ENCODE measurements around the gene FBXW4. TPM values are rescaled to one million over a fixed set of nuclear protein-coding genes. Genes with fewer than 3 reads are reported as not detected.

The FBXW4 gene
- total and polyA plus RNA-seq, 10 of the 15 experiments (the other 5 are each of a cell fraction or from before 2014, with no cell fraction given): 5.7 to 42.0 (median 27.5) TPM

GRCh38 chr10:101695404-101695890 is 477 bp upstream of the FBXW4 start (continued):
- no peak for TF ChIP-seq ZNF592 (IDR thresholded peaks at IDR 0.05)
- no peak for TF ChIP-seq BHLHE40 (IDR thresholded peaks at IDR 0.05; ENCODE audit: borderline replicate concordance in 1 of 2, low read depth in 2 of 2, low read length in 1 of 2)
- TF ChIP-seq ESRRA (IDR thresholded peaks at IDR 0.05; ENCODE audit: low read length): no peak
- no peak for TF ChIP-seq SPI1 (IDR thresholded peaks at IDR 0.05; ENCODE audit: borderline replicate concordance, insufficient read depth, low read depth, low read length)
- no peak for TF ChIP-seq ZNF24 (IDR thresholded peaks at IDR 0.05)
- no peak for TF ChIP-seq JUND (IDR thresholded peaks at IDR 0.05; ENCODE audit: low read depth, low read length)
- TF ChIP-seq ZNF622 (IDR thresholded peaks at IDR 0.05): no peak
- peak; percentile 96 for TF ChIP-seq MLLT1 (IDR thresholded peaks at IDR 0.05)
- no peak for TF ChIP-seq RAD51 (IDR thresholded peaks at IDR 0.05)
- no peak for TF ChIP-seq BCL11A (IDR thresholded peaks at IDR 0.05; ENCODE audit: low read depth, low read length)
- 0 out of 2 replicates have a peak, but pooled peaks have one; percentile 32 for TF ChIP-seq ZBTB40 (IDR thresholded peaks at IDR 0.05; ENCODE audit: borderline replicate concordance)
- no peak for TF ChIP-seq YY1 (IDR thresholded peaks at IDR 0.05; ENCODE audit: low read depth, low read length)
- TF ChIP-seq CREM (IDR thresholded peaks at IDR 0.05; ENCODE audit: low read depth): no peak
- 0 out of 2 replicates have a peak, but pooled peaks have one; percentile 12 for TF ChIP-seq NBN (IDR thresholded peaks at IDR 0.05)
- TF ChIP-seq CHD2 (IDR thresholded peaks at IDR 0.05; ENCODE audit: borderline replicate concordance, low read depth, low read length): no peak
- no peak for TF ChIP-seq SIN3A (IDR thresholded peaks at IDR 0.05; ENCODE audit: low read depth, low read length)
- TF ChIP-seq MTA3 (IDR thresholded peaks at IDR 0.05; ENCODE audit: borderline replicate concordance, low read length): no peak
- TF ChIP-seq SUPT20H (IDR thresholded peaks at IDR 0.05; ENCODE audit: borderline replicate concordance, control insufficient read depth, low read depth, low read length): no peak
- no peak for TF ChIP-seq CEBPB (IDR thresholded peaks at IDR 0.05; ENCODE audit: borderline replicate concordance in 1 of 2, low read depth in 2 of 2, low read length in 2 of 2)
- TF ChIP-seq EP300 (IDR thresholded peaks at IDR 0.05; ENCODE audit: borderline replicate concordance in 1 of 2, control insufficient read depth in 1 of 2, low read depth in 2 of 2, low read length in 2 of 2): no peak

All from GM12878 (cell line).